Activated T-cell treated with anti-CD3 and anti-CD28 coated beads for 1 hour (primary cell): ENCODE results near the gene NAA10.

Experiments
- DNase-seq: peaks from one replicate; pipeline ENCODE4 v3.0.0-alpha.2; 2020; ENCODE audit warnings: low read depth

NAA10 gene

DNA sequence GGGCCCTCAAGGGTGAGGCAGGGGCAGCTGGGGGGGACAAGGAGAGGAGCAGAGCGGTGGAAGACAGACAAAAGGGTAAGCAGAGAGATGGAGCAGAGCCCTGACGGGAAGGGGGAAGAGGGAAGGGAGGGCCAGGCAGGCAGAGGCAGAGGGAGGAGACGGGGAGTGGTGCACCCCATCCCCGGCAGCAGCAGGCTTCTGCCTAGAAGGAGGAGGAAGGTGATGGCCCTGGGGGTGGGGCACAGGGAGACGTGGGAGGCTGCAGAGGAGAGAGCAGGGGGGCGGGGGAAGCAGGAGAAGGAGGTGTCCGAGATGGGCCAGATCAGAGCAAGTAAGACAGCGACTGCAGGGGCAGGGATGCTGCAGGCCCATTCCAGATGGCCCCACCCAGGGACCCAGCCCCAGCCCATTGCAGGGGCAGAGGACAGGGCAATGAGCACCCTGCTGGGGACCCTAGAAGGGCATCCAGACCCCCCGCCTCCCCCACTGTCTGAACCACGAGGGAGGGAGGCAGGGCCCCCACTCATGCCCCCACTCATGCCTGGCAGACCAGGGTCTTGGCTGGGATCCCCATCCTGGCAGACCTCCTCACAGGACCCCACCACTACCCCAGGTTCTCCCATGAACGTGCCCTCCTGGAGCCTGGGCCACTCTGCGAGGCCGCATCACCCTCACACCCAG is 51.5 kb downstream of the NAA10 start:
- no peak for DNase-seq

DNA sequence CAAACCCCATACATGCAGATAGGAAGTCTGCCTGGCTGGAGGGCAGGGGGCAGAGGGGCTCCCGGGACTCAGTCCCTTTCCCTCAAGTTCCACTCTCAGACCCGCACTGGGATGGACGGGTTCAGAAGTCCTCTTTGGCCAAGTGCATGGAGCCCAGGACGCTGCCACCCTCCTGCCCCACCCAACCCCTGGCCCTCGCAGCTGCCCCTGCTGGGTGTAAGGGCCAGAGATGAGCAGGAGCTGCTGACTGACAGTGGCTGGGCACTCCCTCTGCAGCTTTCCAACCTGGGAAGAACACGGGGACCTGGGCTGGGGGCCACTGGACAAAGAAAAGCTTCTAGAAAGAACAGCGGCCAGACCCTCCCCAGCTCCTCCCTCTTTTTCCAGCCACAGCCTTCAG is 52.3 kb downstream of the NAA10 start:
- no peak for DNase-seq

DNA sequence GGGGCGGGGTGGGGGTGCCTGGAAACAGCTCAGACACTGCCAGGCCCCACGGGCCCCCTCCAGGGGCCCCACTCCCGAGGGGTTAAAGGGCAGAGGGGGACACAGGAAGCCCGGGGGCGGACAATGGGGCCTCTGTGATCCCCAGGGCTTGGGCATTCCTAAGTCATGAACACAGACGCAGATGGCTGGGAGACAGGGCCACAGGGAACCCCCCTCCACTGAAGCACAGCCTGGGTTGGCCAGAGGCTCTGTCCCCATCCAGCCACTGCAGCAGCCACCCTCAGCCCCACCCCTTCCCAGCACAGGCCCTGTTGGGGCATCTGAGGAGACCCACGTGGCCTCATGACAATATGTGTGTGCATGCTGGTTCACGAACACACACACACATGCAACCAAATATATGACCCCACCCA is 52.7 kb downstream of the NAA10 start:
- no peak for DNase-seq

DNA sequence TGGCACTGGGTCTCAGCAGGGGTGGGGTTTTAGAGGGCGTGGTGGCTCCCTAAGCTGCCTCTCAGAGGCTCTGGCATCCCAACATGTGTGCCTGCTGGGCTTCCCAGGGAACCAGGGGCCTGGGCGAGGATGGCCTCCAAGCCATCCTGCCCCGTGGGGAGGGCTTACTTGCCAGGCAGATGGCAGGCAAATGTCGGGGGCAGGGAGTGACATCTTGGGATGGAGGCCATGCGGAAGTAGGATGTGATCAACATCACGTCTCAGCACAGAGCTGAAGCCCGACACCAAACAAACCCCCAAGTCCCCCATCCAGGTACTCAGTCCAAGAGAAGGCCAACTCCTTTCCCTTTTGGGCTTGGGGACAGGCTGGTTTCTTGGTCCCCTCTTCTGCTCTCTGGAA is 53.6 kb downstream of the NAA10 start:
- DNase-seq: no peak

DNA sequence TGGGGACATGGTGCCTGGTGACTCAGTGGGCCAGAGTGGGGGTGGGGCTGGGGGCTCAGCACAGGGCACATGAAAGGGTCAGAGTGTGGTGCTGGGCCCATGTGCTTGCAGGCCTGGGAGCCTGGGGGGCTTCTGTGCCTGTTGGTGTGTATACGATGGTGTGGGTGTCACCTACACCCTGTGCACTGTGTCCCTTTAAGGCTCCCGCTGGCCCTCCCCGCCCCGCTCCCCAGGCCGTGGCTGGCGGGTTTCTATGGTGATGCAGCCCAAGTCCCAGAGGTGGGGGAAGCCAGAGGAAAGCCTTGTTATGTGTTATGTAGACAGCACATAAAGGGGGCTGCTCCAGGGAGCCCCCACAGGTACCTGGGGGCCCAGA is 54.4 kb downstream of the NAA10 start:
- no peak for DNase-seq

DNA sequence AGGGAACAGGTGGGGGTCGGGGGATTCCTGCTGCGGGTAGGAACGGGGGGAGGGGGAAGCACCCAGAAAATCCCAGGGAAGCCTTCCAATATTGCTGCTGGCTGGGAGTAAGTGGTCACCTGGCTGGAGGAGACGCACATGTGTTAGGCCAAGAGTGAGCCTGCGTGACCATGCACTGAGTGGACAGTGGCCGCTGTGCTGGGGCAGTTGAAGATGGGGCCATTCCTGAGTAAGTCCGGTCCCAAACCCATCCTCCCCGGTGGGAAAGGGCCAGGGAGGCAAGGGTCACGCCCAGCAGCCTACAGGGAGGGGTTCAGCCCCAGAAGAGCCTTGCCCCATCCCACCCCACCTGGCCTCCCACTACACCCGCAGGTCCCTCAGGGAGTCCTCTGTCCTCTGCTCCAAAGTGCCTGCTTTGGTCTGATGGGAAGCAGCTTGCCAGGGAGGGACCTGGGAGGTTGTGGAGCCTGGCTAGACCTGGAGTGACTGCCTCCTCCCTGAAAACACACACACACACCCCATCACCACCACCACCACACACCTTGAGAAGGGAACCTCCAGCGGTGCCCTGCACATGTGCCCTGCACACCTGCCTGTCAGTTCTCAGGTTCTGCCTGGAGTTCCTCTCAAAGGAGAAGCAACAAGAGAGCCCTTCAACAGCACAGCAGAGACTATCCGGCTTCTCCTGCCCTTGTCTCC is 54.9 kb downstream of the NAA10 start:
- DNase-seq: no peak
